ENCODE measurements around the gene GALNT17.

Gene GALNT17

GRCh38 chr7:71625545-71625944 lies 493.6 kb downstream of the GALNT17 start:
- no peak overlapping the region for H2AFZ ChIP-seq (ENCODE audit: low read depth, low read length)
- H3K36me3 ChIP-seq (replicated peaks; ENCODE audit: low read depth, low read length), result no peaks in the 10 kb centered on the region
- H3K79me2 ChIP-seq (ENCODE audit: low read length), result no peaks in the 10 kb centered on the region
- no peaks in the 10 kb centered on the region for H3K27me3 ChIP-seq (ENCODE audit: low read depth, low read length)
- no peaks in the 10 kb centered on the region for H3K4me1 ChIP-seq (ENCODE audit: low read length)
- H4K20me1 ChIP-seq (ENCODE audit: insufficient read depth, low read length), result no peaks in the 10 kb centered on the region
- H3K4me3 ChIP-seq (ENCODE audit: low read length), result no peak overlapping the region
- no peak for TF ChIP-seq EZH2phosphoT487 (IDR thresholded peaks at IDR 0.05; ENCODE audit: low read depth)
- TF ChIP-seq CTCF (IDR thresholded peaks at IDR 0.05; ENCODE audit: low read depth, low read length), result no peak
- no peak overlapping the region for H3K9ac ChIP-seq (ENCODE audit: low read length)
- no peak overlapping the region for H3K4me2 ChIP-seq (ENCODE audit: low read length)
- H3K27ac ChIP-seq (ENCODE audit: low read length), result no peak overlapping the region
- H3K9me3 ChIP-seq (ENCODE audit: insufficient read depth, low read length), result no peaks in the 10 kb centered on the region

GRCh38 chr7:71626206-71626605 lies 494.3 kb downstream of the GALNT17 start:
- no peaks in the 10 kb centered on the region for H4K20me1 ChIP-seq (ENCODE audit: insufficient read depth, low read length)
- TF ChIP-seq EZH2phosphoT487 (IDR thresholded peaks at IDR 0.05; ENCODE audit: low read depth) (no peak), CTCF (IDR thresholded peaks at IDR 0.05; ENCODE audit: low read depth, low read length) (no peak)

GRCh38 chr7:71627651-71628050 lies 495.7 kb downstream of the GALNT17 start:
- no peaks in the 10 kb centered on the region for H3K4me1 ChIP-seq (ENCODE audit: low read length)
- no peaks in the 10 kb centered on the region for H3K27me3 ChIP-seq (ENCODE audit: low read depth, low read length)
- H3K27ac ChIP-seq (ENCODE audit: low read length), result no peak overlapping the region
- H3K4me2 ChIP-seq (ENCODE audit: low read length), result no peak overlapping the region
- no peaks in the 10 kb centered on the region for H4K20me1 ChIP-seq (ENCODE audit: insufficient read depth, low read length)
- H3K4me3 ChIP-seq (ENCODE audit: low read length), result no peak overlapping the region
- H3K36me3 ChIP-seq (replicated peaks; ENCODE audit: low read depth, low read length), result no peaks in the 10 kb centered on the region
- TF ChIP-seq CTCF (IDR thresholded peaks at IDR 0.05; ENCODE audit: low read depth, low read length) (no peak), EZH2phosphoT487 (IDR thresholded peaks at IDR 0.05; ENCODE audit: low read depth) (no peak)
- no peak overlapping the region for H3K9ac ChIP-seq (ENCODE audit: low read length)
- no peak overlapping the region for H2AFZ ChIP-seq (ENCODE audit: low read depth, low read length)
- H3K79me2 ChIP-seq (ENCODE audit: low read length), result no peaks in the 10 kb centered on the region
- no peaks in the 10 kb centered on the region for H3K9me3 ChIP-seq (ENCODE audit: insufficient read depth, low read length)

More at GRCh38 chr7:71626206-71626605, 494.3 kb downstream of the GALNT17 start:
- Histone ChIP-seq H2AFZ (ENCODE audit: low read depth, low read length) (no peak overlapping the region), H3K27ac (ENCODE audit: low read length) (no peak overlapping the region), H3K27me3 (ENCODE audit: low read depth, low read length) (no peaks in the 10 kb centered on the region), H3K36me3 (replicated peaks; ENCODE audit: low read depth, low read length) (no peaks in the 10 kb centered on the region), H3K79me2 (ENCODE audit: low read length) (no peaks in the 10 kb centered on the region), H3K9me3 (ENCODE audit: insufficient read depth, low read length) (no peaks in the 10 kb centered on the region), H3K4me3 (ENCODE audit: low read length) (no peak overlapping the region), H3K4me1 (ENCODE audit: low read length) (no peaks in the 10 kb centered on the region), H3K4me2 (ENCODE audit: low read length) (no peak overlapping the region), H3K9ac (ENCODE audit: low read length) (no peak overlapping the region)

GRCh38 chr7:71630516-71630915 lies 498.6 kb downstream of the GALNT17 start:
- no peak overlapping the region for H3K4me2 ChIP-seq (ENCODE audit: low read length)
- no peak overlapping the region for H2AFZ ChIP-seq (ENCODE audit: low read depth, low read length)
- no peaks in the 10 kb centered on the region for H3K4me1 ChIP-seq (ENCODE audit: low read length)
- H3K27ac ChIP-seq (ENCODE audit: low read length), result no peak overlapping the region
- no peaks in the 10 kb centered on the region for H4K20me1 ChIP-seq (ENCODE audit: insufficient read depth, low read length)
- TF ChIP-seq EZH2phosphoT487 (IDR thresholded peaks at IDR 0.05; ENCODE audit: low read depth) (no peak), CTCF (IDR thresholded peaks at IDR 0.05; ENCODE audit: low read depth, low read length) (no peak)
- no peaks in the 10 kb centered on the region for H3K79me2 ChIP-seq (ENCODE audit: low read length)
- H3K27me3 ChIP-seq (ENCODE audit: low read depth, low read length), result no peaks in the 10 kb centered on the region
- H3K9ac ChIP-seq (ENCODE audit: low read length), result no peak overlapping the region
- H3K36me3 ChIP-seq (replicated peaks; ENCODE audit: low read depth, low read length), result no peaks in the 10 kb centered on the region
- H3K9me3 ChIP-seq (ENCODE audit: insufficient read depth, low read length), result no peaks in the 10 kb centered on the region
- no peak overlapping the region for H3K4me3 ChIP-seq (ENCODE audit: low read length)
